ENCODE measurements around the gene MID2.
"Not testable (repeated sequence)": the region's sequence is repeated elsewhere in the genome, so short reads cannot be mapped to it uniquely, and the experiment has no call there.

The MID2 gene

GRCh38 chrX:107955337-107955736, 129.7 kb downstream of the MID2 start:
- DNase-seq, result not testable (repeated sequence)

GRCh38 chrX:107968623-107969022, 143.0 kb downstream of the MID2 start:
- DNase-seq, result no peak

- DNase-seq, result no peak
These were observed 144.4 kb downstream of the MID2 start for GRCh38 chrX:107970073-107970472.

GRCh38 chrX:107971636-107972035, 146.0 kb downstream of the MID2 start:
- DNase-seq, result no peak

Data from Kasumi-1 (cell line).